A549 (cell line): ENCODE data around the gene ZGLP1. TPM values are rescaled to one million over a fixed set of nuclear protein-coding genes. Genes with fewer than 3 reads are reported as not detected.

Experiments
- ATAC-seq, 2 experiments: fragments of 200-7000 bp in 1 of 2; fragments of >200 bp in 1 of 2; cut with Nextera tagmentation in 1 of 2; cut with Tn5 transposase in 1 of 2; 3 replicates each; pipeline versions ENCODE4 v1.8.0 to v1.9.1; 2018 to 2020; ENCODE audit warnings: mild to moderate bottlenecking in 1 of 2, moderate library complexity in 1 of 2
- CTCF ChIA-PET: fragments of 300-600 bp; sonication (Branson Sonifier 250); formaldehyde crosslinking; extraction: SDS; loops from one replicate; lab custom pipeline; 2021; ENCODE audit warnings: antibody characterized with exemption, inconsistent platforms; lab: Yijun Ruan, JAX
- POLR2A ChIA-PET: fragments of 350-600 bp; formaldehyde crosslinking; extraction: SDS; loops from one replicate; lab custom pipeline; 2021; ENCODE audit warnings: antibody characterized with exemption, inconsistent platforms; lab: Yijun Ruan, JAX
- DNase-seq, 2 experiments: peaks; one replicate each; pipeline versions ENCODE4 v3.0.0 to v3.0.0-alpha.2; 2011 to 2016; ENCODE audit warnings: low read depth in 1 of 2, low spot score in 1 of 2
- FAIRE-seq: peaks from 2 replicates; lab custom pipeline; 2011; peaks lifted over from hg19 to GRCh38; lab: Jason Lieb, UNC
- H3K27ac ChIP-seq, 2 experiments: fragments of >200 bp; sonication (Bioruptor Twin); formaldehyde crosslinking; 3 replicates each; pipeline ENCODE4 v1.5.1; 2016 to 2017
- H3K4me1 ChIP-seq: fragments of >200 bp; sonication (Bioruptor Twin); formaldehyde crosslinking; 3 replicates; pipeline ENCODE4 v1.6.1; 2016
- H3K4me2 ChIP-seq: fragments of >200 bp; sonication (Bioruptor Twin); formaldehyde crosslinking; 3 replicates; pipeline ENCODE4 v1.6.1; 2016
- H3K4me3 ChIP-seq: fragments of >200 bp; sonication (Bioruptor Twin); formaldehyde crosslinking; 3 replicates; pipeline ENCODE4 v1.5.1; 2016
- H3K9me3 ChIP-seq: fragments of >200 bp; sonication (Bioruptor Twin); formaldehyde crosslinking; 3 replicates; pipeline ENCODE4 v1.6.1; 2016
- CEBPB ChIP-seq, 2 experiments: fragments of >200 bp in 1 of 2; sonication (Bioruptor Twin) in 1 of 2; formaldehyde crosslinking in 1 of 2; IDR thresholded peaks; 2 replicates each; pipeline ENCODE4 v1.6.1; 2012 to 2016
- EHF ChIP-seq: fragments of 250-450 bp; sonication (Bioruptor Pico); IDR thresholded peaks from 2 replicates; pipeline ENCODE4 v1.5.0; 2020; ENCODE audit warnings: mild to moderate bottlenecking
- EP300 ChIP-seq, 2 experiments: fragments of >200 bp; sonication (Bioruptor Twin); formaldehyde crosslinking; IDR thresholded peaks; 2 replicates in 1 of 2; 3 replicates in 1 of 2; pipeline ENCODE4 v1.6.1; 2016 to 2017
- FOSB ChIP-seq: fragments of 250-450 bp; sonication (Bioruptor Pico); IDR thresholded peaks from 2 replicates; pipeline ENCODE4 v1.5.0; 2020; ENCODE audit warnings: mild to moderate bottlenecking, moderate library complexity
- FOXS1 ChIP-seq: fragments of 250-450 bp; sonication (Bioruptor Pico); IDR thresholded peaks from 2 replicates; pipeline ENCODE4 v1.5.0; 2020; ENCODE audit warnings: mild to moderate bottlenecking, moderate library complexity
- HOXB13 ChIP-seq: fragments of 250-450 bp; sonication (Bioruptor Pico); IDR thresholded peaks from 2 replicates; pipeline ENCODE4 v1.5.0; 2020; ENCODE audit warnings: low read depth, mild to moderate bottlenecking, moderate library complexity
- JUN ChIP-seq, 2 experiments: fragments of >200 bp; sonication (Bioruptor Twin); formaldehyde crosslinking; IDR thresholded peaks; 2 replicates in 1 of 2; 3 replicates in 1 of 2; pipeline ENCODE4 v1.6.1; 2016 to 2017
- JUNB ChIP-seq: fragments of >200 bp; sonication (Bioruptor Twin); formaldehyde crosslinking; IDR thresholded peaks from 2 replicates; pipeline ENCODE4 v1.6.1; 2016
- KDM5A ChIP-seq: fragments of 200-600 bp; sonication (generic); IDR thresholded peaks from 2 replicates; pipeline ENCODE4 v1.6.1; 2016; ENCODE audit warnings: antibody characterized with exemption, mild to moderate bottlenecking
- MYC ChIP-seq: IDR thresholded peaks from 2 replicates; pipeline ENCODE4 v1.6.1; 2012; ENCODE audit warnings: mild to moderate bottlenecking, inconsistent platforms, low read length, improper control_type of control experiment, borderline replicate concordance
- POLR2AphosphoS2 ChIP-seq: conservative IDR thresholded peaks from 2 replicates; pipeline ENCODE4 v1.6.1; 2012; ENCODE audit warnings: low read length, improper control_type of control experiment, inconsistent platforms
- RARB ChIP-seq: fragments of 250-450 bp; sonication (Bioruptor Pico); IDR thresholded peaks from 2 replicates; pipeline ENCODE4 v1.8.0; 2021; ENCODE audit warnings: mild to moderate bottlenecking, moderate library complexity
- RCOR1 ChIP-seq: fragments of 150-350 bp; IDR thresholded peaks from 2 replicates; pipeline ENCODE4 v1.6.1; 2014; ENCODE audit warnings: antibody characterized with exemption, low read length, low read depth
- RNF2 ChIP-seq: fragments of 200-600 bp; sonication (generic); IDR thresholded peaks from 2 replicates; pipeline ENCODE4 v1.6.1; 2016; ENCODE audit warnings: low read depth, mild to moderate bottlenecking, antibody characterized with exemption, moderate library complexity, borderline replicate concordance
- TFCP2L1 ChIP-seq: fragments of 250-450 bp; sonication (Bioruptor Pico); IDR thresholded peaks from 2 replicates; pipeline ENCODE4 v1.5.0; 2021; ENCODE audit warnings: mild to moderate bottlenecking
- TP53 ChIP-seq: fragments of 250-450 bp; sonication (Bioruptor Pico); IDR thresholded peaks from 2 replicates; pipeline ENCODE4 v1.5.0; 2021; ENCODE audit warnings: mild to moderate bottlenecking, moderate library complexity
- WGBS: methylation state at CpG from one replicate; pipeline ENCODE4 v1.1.6; 2017; ENCODE audit errors: missing lambda C conversion rate; 5-methylcytosine and 5-hydroxymethylcytosine counted together
- polyA plus RNA-seq, 4 experiments: library from polyadenylated mRNA; depleted of rRNA in 3 of 4; stranded (reverse); fragments of >200 nt; fragmentation: RNase III in 1 of 4; extraction: RNeasy Plus Mini Kit Qiagen cat#74134 plus additional on column Dnase treatment in 1 of 4; gene quantifications; 2 replicates in 3 of 4; 3 replicates in 1 of 4; pipeline ENCODE4 v1.2.3, GENCODE V29; 2011 to 2017
- TF ChIP-seq, protein P1 (sequence below): fragments of 250-450 bp; sonication (Bioruptor Pico); IDR thresholded peaks from 2 replicates; pipeline ENCODE4 v1.5.0; 2020; ENCODE audit warnings: low read depth, mild to moderate bottlenecking, moderate library complexity
- TF ChIP-seq, protein P2 (sequence below): fragments of 200-600 bp; sonication (generic); IDR thresholded peaks from 2 replicates; pipeline ENCODE4 v1.6.1; 2016; ENCODE audit warnings: antibody characterized with exemption, mild to moderate bottlenecking, moderate library complexity
- TF ChIP-seq, protein P3 (sequence below): fragments of >200 bp; sonication (Bioruptor Twin); formaldehyde crosslinking; IDR thresholded peaks from 3 replicates; pipeline ENCODE4 v1.5.1; 2016

The ZGLP1 gene
- polyA plus RNA-seq, 2 of the 4 experiments (the other 2 are of a cell fraction) = 0.84 to 1.9 TPM

DNA sequence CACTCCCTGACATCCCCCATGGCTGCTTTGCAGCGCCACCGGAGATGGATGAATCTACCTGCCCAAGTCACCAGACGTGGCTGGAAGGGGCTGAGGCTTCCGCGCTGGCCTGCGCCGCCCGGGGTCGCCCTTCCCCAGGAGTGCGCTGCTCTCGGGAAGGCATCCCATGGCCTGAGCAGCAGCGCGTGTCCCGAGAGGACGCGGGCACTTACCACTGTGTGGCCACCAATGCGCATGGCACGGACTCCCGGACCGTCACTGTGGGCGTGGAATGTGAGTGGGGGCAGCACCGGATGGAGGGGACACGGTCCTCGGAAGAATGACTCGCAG lies 15.3 kb downstream of the ZGLP1 start:
- POLR2A ChIA-PET = interaction anchor here (0.5 kb wide), 1 partner anchor 133 kb away, joined by 4 read pairs; no protein-coding TSS in a partner anchor
- 96% methylated on average over 14 of the region's 25 CpGs for WGBS
- no peak for FAIRE-seq
- no peak overlapping the region for H3K4me3 ChIP-seq
- CTCF ChIA-PET = interaction anchor here (1.1 to 1.3 kb wide), 2 partner anchors 25 to 94 kb away, joined by 3 to 5 read pairs; no protein-coding TSS in a partner anchor
- DNase-seq = no peak
- TF ChIP-seq POLR2AphosphoS2 (no peak), FOXS1 (no peak), KDM5A (no peak), RNF2 (no peak)
- TF ChIP-seq, protein P1, sequence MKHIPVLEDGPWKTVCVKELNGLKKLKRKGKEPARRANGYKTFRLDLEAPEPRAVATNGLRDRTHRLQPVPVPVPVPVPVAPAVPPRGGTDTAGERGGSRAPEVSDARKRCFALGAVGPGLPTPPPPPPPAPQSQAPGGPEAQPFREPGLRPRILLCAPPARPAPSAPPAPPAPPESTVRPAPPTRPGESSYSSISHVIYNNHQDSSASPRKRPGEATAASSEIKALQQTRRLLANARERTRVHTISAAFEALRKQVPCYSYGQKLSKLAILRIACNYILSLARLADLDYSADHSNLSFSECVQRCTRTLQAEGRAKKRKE (CRISPR knock-in tag) = no peak
- TF ChIP-seq, all 56 proteins: peak for 0
- H3K27ac ChIP-seq = no peak overlapping the region
- peaks cover 16% of the 10 kb centered on the region for H3K4me1 ChIP-seq
- no peak for ATAC-seq
- H3K9me3 ChIP-seq = no peaks in the 10 kb centered on the region
- H3K4me2 ChIP-seq = no peak overlapping the region

DNA sequence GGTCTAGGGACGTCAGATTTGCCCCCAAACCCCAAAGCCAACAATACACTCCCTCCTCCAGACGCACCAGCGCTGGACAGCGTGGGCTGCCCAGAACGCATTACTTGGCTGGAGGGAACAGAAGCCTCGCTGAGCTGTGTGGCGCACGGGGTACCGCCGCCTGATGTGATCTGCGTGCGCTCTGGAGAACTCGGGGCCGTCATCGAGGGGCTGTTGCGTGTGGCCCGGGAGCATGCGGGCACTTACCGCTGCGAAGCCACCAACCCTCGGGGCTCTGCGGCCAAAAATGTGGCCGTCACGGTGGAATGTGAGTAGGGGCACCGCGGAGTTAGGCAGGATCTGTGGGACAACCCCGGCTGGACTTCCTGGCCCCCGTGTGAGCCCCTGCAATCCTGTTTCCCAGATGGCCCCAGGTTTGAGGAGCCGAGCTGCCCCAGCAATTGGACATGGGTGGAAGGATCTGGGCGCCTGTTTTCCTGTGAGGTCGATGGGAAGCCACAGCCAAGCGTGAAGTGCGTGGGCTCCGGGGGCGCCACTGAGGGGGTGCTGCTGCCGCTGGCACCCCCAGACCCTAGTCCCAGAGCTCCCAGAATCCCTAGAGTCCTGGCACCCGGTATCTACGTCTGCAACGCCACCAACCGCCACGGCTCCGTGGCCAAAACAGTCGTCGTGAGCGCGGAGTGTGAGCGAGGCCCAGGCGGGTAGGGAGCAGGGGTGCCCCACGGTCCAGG lies 15.8 kb downstream of the ZGLP1 start:
- DNase-seq = no peak
- no peak overlapping the region for H3K27ac ChIP-seq
- CTCF ChIA-PET = interaction anchor here (0.8 to 1.3 kb wide), 3 partner anchors 24 to 97 kb away, joined by 3 to 5 read pairs (median 3); no protein-coding TSS in a partner anchor

DNA sequence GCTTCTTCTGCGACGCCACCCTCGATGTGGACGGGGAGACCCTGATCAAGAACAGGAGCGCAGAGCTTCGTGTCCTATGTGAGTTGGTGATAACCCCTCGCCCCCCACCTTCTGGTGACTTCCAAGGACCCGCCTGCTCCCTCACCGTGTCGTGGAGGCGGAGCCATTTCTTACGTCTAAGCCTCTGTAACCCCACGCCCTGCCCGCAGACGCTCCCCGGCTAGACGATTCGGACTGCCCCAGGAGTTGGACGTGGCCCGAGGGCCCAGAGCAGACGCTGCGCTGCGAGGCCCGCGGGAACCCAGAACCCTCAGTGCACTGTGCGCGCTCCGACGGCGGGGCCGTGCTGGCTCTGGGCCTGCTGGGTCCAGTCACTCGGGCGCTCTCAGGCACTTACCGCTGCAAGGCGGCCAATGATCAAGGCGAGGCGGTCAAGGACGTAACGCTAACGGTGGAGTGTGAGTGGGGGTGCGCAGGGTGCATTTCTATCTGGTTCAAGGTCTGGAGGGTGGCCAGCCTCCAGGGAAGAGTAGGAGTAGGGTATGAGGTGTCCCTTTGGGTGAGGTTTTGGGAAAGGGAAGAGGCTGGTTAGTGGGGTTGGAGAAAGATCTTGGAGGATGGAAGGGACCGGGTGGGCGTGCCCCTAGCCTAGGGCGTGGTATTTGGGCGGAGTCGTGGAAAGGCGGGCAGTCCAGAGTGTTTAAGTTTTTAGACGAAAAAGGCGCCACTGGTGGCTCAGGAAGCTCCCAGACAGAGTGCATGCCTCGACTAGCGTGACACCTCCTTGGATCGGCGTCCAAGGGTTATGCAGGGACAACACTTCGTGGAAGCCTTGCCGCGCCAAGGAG lies 16.6 kb downstream of the ZGLP1 start:
- Histone ChIP-seq H3K4me2 (peak overlapping the region; percentile 97; the same call in 1 of the 3 replicates), H3K4me3 (no peak overlapping the region), H3K9me3 (no peaks in the 10 kb centered on the region)
- WGBS = 91% methylated on average over 55 of the region's 56 CpGs
- no peak for DNase-seq
- no peak for TF ChIP-seq JUNB
- TF ChIP-seq, protein P2, sequence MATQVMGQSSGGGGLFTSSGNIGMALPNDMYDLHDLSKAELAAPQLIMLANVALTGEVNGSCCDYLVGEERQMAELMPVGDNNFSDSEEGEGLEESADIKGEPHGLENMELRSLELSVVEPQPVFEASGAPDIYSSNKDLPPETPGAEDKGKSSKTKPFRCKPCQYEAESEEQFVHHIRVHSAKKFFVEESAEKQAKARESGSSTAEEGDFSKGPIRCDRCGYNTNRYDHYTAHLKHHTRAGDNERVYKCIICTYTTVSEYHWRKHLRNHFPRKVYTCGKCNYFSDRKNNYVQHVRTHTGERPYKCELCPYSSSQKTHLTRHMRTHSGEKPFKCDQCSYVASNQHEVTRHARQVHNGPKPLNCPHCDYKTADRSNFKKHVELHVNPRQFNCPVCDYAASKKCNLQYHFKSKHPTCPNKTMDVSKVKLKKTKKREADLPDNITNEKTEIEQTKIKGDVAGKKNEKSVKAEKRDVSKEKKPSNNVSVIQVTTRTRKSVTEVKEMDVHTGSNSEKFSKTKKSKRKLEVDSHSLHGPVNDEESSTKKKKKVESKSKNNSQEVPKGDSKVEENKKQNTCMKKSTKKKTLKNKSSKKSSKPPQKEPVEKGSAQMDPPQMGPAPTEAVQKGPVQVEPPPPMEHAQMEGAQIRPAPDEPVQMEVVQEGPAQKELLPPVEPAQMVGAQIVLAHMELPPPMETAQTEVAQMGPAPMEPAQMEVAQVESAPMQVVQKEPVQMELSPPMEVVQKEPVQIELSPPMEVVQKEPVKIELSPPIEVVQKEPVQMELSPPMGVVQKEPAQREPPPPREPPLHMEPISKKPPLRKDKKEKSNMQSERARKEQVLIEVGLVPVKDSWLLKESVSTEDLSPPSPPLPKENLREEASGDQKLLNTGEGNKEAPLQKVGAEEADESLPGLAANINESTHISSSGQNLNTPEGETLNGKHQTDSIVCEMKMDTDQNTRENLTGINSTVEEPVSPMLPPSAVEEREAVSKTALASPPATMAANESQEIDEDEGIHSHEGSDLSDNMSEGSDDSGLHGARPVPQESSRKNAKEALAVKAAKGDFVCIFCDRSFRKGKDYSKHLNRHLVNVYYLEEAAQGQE = no peak
- TF ChIP-seq, protein P1 (CRISPR knock-in tag) = no peak
- TF ChIP-seq, all 56 proteins: peak for 0
- CTCF ChIA-PET = interaction anchor here (0.8 to 1.3 kb wide), 3 partner anchors 24 to 98 kb away, joined by 3 to 5 read pairs (median 3); no protein-coding TSS in a partner anchor
- peaks cover 16% of the 10 kb centered on the region for H3K4me1 ChIP-seq
- no peak for ATAC-seq
- no peak for FAIRE-seq
- no peak overlapping the region for H3K27ac ChIP-seq
- POLR2A ChIA-PET = no interaction called here

More for the DNA sequence above, 15.8 kb downstream of the ZGLP1 start:
- no peak overlapping the region for H3K4me2 ChIP-seq
- no peaks in the 10 kb centered on the region for H3K9me3 ChIP-seq
- FAIRE-seq (no peak), ATAC-seq (no peak)
- peaks cover 16% of the 10 kb centered on the region for H3K4me1 ChIP-seq
- H3K4me3 ChIP-seq = no peak overlapping the region
- TF ChIP-seq EHF (CRISPR knock-in tag) (no peak), TFCP2L1 (CRISPR knock-in tag) (no peak), KDM5A (no peak), RCOR1 (no peak), RARB (CRISPR knock-in tag) (no peak), TP53 (no peak), MYC (no peak), EP300 (IDR thresholded peaks at IDR 0.05) (no peak), JUN (IDR thresholded peaks at IDR 0.05) (no peak), CEBPB (IDR thresholded peaks at IDR 0.05) (no peak), HOXB13 (no peak), FOSB (CRISPR knock-in tag) (no peak)
- TF ChIP-seq, protein P3, sequence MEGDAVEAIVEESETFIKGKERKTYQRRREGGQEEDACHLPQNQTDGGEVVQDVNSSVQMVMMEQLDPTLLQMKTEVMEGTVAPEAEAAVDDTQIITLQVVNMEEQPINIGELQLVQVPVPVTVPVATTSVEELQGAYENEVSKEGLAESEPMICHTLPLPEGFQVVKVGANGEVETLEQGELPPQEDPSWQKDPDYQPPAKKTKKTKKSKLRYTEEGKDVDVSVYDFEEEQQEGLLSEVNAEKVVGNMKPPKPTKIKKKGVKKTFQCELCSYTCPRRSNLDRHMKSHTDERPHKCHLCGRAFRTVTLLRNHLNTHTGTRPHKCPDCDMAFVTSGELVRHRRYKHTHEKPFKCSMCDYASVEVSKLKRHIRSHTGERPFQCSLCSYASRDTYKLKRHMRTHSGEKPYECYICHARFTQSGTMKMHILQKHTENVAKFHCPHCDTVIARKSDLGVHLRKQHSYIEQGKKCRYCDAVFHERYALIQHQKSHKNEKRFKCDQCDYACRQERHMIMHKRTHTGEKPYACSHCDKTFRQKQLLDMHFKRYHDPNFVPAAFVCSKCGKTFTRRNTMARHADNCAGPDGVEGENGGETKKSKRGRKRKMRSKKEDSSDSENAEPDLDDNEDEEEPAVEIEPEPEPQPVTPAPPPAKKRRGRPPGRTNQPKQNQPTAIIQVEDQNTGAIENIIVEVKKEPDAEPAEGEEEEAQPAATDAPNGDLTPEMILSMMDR = no peak
- POLR2A ChIA-PET = interaction anchor here (0.5 kb wide), 1 partner anchor 134 kb away, joined by 4 read pairs; no protein-coding TSS in a partner anchor
- WGBS = 94% methylated on average over 35 of the region's 49 CpGs
